Sigmoid colon (tissue), 4 donors: ENCODE data around the gene KCNIP4.

Experiments used
- CTCF ChIP-seq, 4 experiments: fragments of 450-650 bp in 3 of 4; fragments of 200-600 bp in 1 of 4; IDR thresholded peaks; one replicate each; pipeline ENCODE4 v1.5.1; 2016 to 2019; ENCODE audit warnings: antibody characterized with exemption in 4 of 4, mild to moderate bottlenecking in 3 of 4, moderate library complexity in 2 of 4
- EP300 ChIP-seq, 4 donors: sonication (generic); formaldehyde crosslinking; IDR thresholded peaks; one replicate each; pipeline ENCODE4 v1.6.1; 2017; ENCODE audit warnings: antibody characterized with exemption in 4 of 4
- POLR2A ChIP-seq, 2 donors: fragments of 450-650 bp; IDR thresholded peaks; one replicate each; pipeline ENCODE4 v1.6.1; 2016; ENCODE audit warnings: antibody characterized with exemption in 2 of 2, mild to moderate bottlenecking in 2 of 2, moderate library complexity in 2 of 2
- POLR2AphosphoS5 ChIP-seq, 4 donors: sonication (generic); formaldehyde crosslinking; IDR thresholded peaks; one replicate each; pipeline ENCODE4 v1.6.1; 2017; ENCODE audit warnings: antibody characterized with exemption in 4 of 4

- TF ChIP-seq POLR2A (IDR thresholded peaks at IDR 0.05) (no peak), CTCF (IDR thresholded peaks at IDR 0.05) (no peak), POLR2AphosphoS5 (IDR thresholded peaks at IDR 0.05) (no peak), EP300 (IDR thresholded peaks at IDR 0.05) (no peak)
Measured at GRCh38 chr4:20925176-20925575, 1023.4 kb downstream of the KCNIP4 start.
